IMR-90 (cell line): Measurements from ENCODE around the gene NF2. TPM values are rescaled to one million over a fixed set of nuclear protein-coding genes. Genes with fewer than 3 reads are reported as not detected.
A peak's percentile ranks its signal among the peaks of the same experiment; 100 is the strongest.

Experiments used
- ATAC-seq: fragments of 200-7000 bp; cut with Tn5 transposase; 2 replicates; pipeline ENCODE4 v1.9.1; 2020; ENCODE audit warnings: low read depth, mild to moderate bottlenecking, moderate library complexity
- BruUV-seq: library from RNA; stranded (reverse); fragments of 400-500 nt; replicated peaks from 2 replicates; lab custom pipeline; 2021; lab: Mats Ljungman, UMichigan
- CTCF ChIA-PET: fragments of 300-600 bp; formaldehyde crosslinking; extraction: SDS; loops from one replicate; lab custom pipeline; 2021; ENCODE audit warnings: antibody characterized with exemption; lab: Yijun Ruan, JAX
- POLR2A ChIA-PET: fragments of 300-600 bp; sonication (Branson Sonifier 250); formaldehyde crosslinking; loops from one replicate; lab custom pipeline; 2022; ENCODE audit warnings: antibody characterized with exemption; ENCODE audit not compliant: unreplicated experiment; lab: Charles Lee
- DNase-seq: peaks from one replicate; pipeline ENCODE4 v3.0.0; 2013
- H2AFZ ChIP-seq: replicated peaks from 2 replicates; pipeline ENCODE3; 2013; ENCODE audit warnings: low read length, mild to moderate bottlenecking; ENCODE audit not compliant: poor library complexity
- H2AK5ac ChIP-seq: 2 replicates; pipeline ENCODE4 v1.6.1; 2013; ENCODE audit warnings: low read depth, low read length, inconsistent platforms
- H2AK9ac ChIP-seq: replicated peaks from 2 replicates; pipeline ENCODE3; 2013; ENCODE audit warnings: mild to moderate bottlenecking, low read depth, low read length, moderate library complexity; ENCODE audit not compliant: poor library complexity
- H2BK120ac ChIP-seq: 2 replicates; pipeline ENCODE4 v1.6.1; 2013; ENCODE audit warnings: low read depth, low read length, inconsistent platforms
- H2BK15ac ChIP-seq: 3 replicates; pipeline ENCODE4 v1.6.1; 2013; ENCODE audit warnings: low read depth, low read length, inconsistent platforms
- H2BK20ac ChIP-seq: 2 replicates; pipeline ENCODE4 v1.6.1; 2013; ENCODE audit warnings: low read depth, mild to moderate bottlenecking, inconsistent platforms, low read length, moderate library complexity
- H2BK5ac ChIP-seq: 2 replicates; pipeline ENCODE4 v1.6.1; 2013; ENCODE audit warnings: mild to moderate bottlenecking, low read depth, low read length, inconsistent platforms; ENCODE audit not compliant: poor library complexity, severe bottlenecking
- H3K14ac ChIP-seq: replicated peaks from 2 replicates; pipeline ENCODE4 v1.6.1; 2013; ENCODE audit warnings: low read depth, low read length, inconsistent platforms
- H3K18ac ChIP-seq: 2 replicates; pipeline ENCODE4 v1.6.1; 2013; ENCODE audit warnings: low read depth, low read length, control low read depth
- H3K23ac ChIP-seq: 2 replicates; pipeline ENCODE4 v1.6.1; 2013; ENCODE audit warnings: low read depth, low read length, inconsistent platforms
- H3K27ac ChIP-seq: 2 replicates; pipeline ENCODE4 v1.5.1; 2013; ENCODE audit warnings: mild to moderate bottlenecking, control low read depth, low read length; ENCODE audit not compliant: insufficient read depth
- H3K27me3 ChIP-seq: 2 replicates; pipeline ENCODE4 v1.6.1; 2013; ENCODE audit warnings: low read length; ENCODE audit not compliant: control insufficient read depth, insufficient read depth
- H3K36me3 ChIP-seq: 2 replicates; pipeline ENCODE4 v1.6.1; 2013; ENCODE audit warnings: low read length, mixed read lengths; ENCODE audit not compliant: control insufficient read depth, insufficient read depth
- H3K4ac ChIP-seq: 2 replicates; pipeline ENCODE4 v1.6.1; 2013; ENCODE audit warnings: low read depth, low read length, inconsistent platforms
- H3K4me1 ChIP-seq: 2 replicates; pipeline ENCODE4 v1.6.1; 2013; ENCODE audit warnings: low read length, mixed read lengths; ENCODE audit not compliant: control insufficient read depth, insufficient read depth
- H3K4me2 ChIP-seq: 2 replicates; pipeline ENCODE4 v1.6.1; 2013; ENCODE audit warnings: low read depth, mild to moderate bottlenecking, control low read depth, low read length, moderate library complexity
- H3K4me3 ChIP-seq: 2 replicates; pipeline ENCODE4 v1.5.1; 2013; ENCODE audit warnings: low read depth, mild to moderate bottlenecking, control low read depth, low read length, moderate library complexity; ENCODE audit not compliant: insufficient read depth
- H3K56ac ChIP-seq: 2 replicates; pipeline ENCODE4 v1.6.1; 2013; ENCODE audit warnings: low read length, inconsistent platforms; ENCODE audit not compliant: insufficient read depth; ENCODE audit errors: extremely low read depth
- H3K79me1 ChIP-seq, 2 experiments: 2 replicates each; pipeline ENCODE4 v1.6.1; 2013; ENCODE audit warnings: low read length in 2 of 2, inconsistent platforms in 1 of 2, low read depth in 1 of 2
- H3K9ac ChIP-seq: 2 replicates; pipeline ENCODE4 v1.6.1; 2013; ENCODE audit warnings: low read depth, low read length, control low read depth
- H3K9me1 ChIP-seq: 2 replicates; pipeline ENCODE4 v1.6.1; 2013; ENCODE audit warnings: low read length, inconsistent platforms; ENCODE audit not compliant: insufficient read depth
- H3K9me3 ChIP-seq: 2 replicates; pipeline ENCODE4 v1.6.1; 2013; ENCODE audit warnings: low read length; ENCODE audit not compliant: control insufficient read depth, insufficient read depth
- H4K20me1 ChIP-seq: 2 replicates; pipeline ENCODE4 v1.6.1; 2013; ENCODE audit warnings: low read length, inconsistent platforms; ENCODE audit not compliant: insufficient read depth
- H4K5ac ChIP-seq: 2 replicates; pipeline ENCODE4 v1.6.1; 2013; ENCODE audit warnings: mild to moderate bottlenecking, low read depth, low read length, control low read depth
- H4K8ac ChIP-seq, 2 experiments: 2 replicates each; pipeline ENCODE4 v1.6.1; 2013; ENCODE audit warnings: low read depth in 2 of 2, low read length in 2 of 2, control low read depth in 1 of 2, inconsistent platforms in 1 of 2
- H4K91ac ChIP-seq: 2 replicates; pipeline ENCODE4 v1.6.1; 2013; ENCODE audit warnings: low read depth, low read length, inconsistent platforms; ENCODE audit not compliant: insufficient read depth
- MAFK ChIP-seq: IDR thresholded peaks from 2 replicates; pipeline ENCODE4 v1.6.1; 2012; ENCODE audit warnings: low read depth, low read length, improper control_type of control experiment
- MXI1 ChIP-seq: IDR thresholded peaks from 2 replicates; pipeline ENCODE4 v1.6.1; 2012; ENCODE audit warnings: low read depth, mild to moderate bottlenecking, low read length, moderate library complexity, borderline replicate concordance
- RAD21 ChIP-seq: IDR thresholded peaks from 2 replicates; pipeline ENCODE4 v1.6.1; 2012; ENCODE audit warnings: low read length, improper control_type of control experiment
- SMC3 ChIP-seq: fragments of 150-350 bp; IDR thresholded peaks from 2 replicates; pipeline ENCODE4 v1.6.1; 2016; ENCODE audit warnings: low read depth, mild to moderate bottlenecking, antibody characterized with exemption, low read length, moderate library complexity
- WGBS, 2 experiments: methylation state at CpG; one replicate each; pipeline versions ENCODE4 v1.1.5 to v1.1.7; 2013; ENCODE audit warnings: missing lambda C conversion rate in 2 of 2; ENCODE audit not compliant: insufficient read length in 1 of 2; ENCODE audit errors: extremely low coverage in 2 of 2; 5-methylcytosine and 5-hydroxymethylcytosine counted together
- dilution Hi-C: fragments of 300-500 bp; cut with HindIII; formaldehyde crosslinking; loops from one replicate; pipeline ENCODE4 v1.14.3; 2018; ENCODE audit warnings: low sequenced_read_pairs; ENCODE audit not compliant: unreplicated experiment
- in situ Hi-C: fragments of 300-500 bp; cut with MboI; formaldehyde crosslinking; loops from 3 replicates; pipeline ENCODE4 v1.14.3; 2019; ENCODE audit warnings: low sequenced_read_pairs, inconsistent platforms, mixed read lengths
- intact Hi-C: fragments of 100-400 bp; cut with micrococcal nuclease; formaldehyde crosslinking; loops from 2 replicates; pipeline ENCODE4 v1.10.0; 2022
- polyA plus RNA-seq, 3 experiments: library from polyadenylated mRNA; depleted of rRNA; stranded (reverse); fragments of >200 nt; gene quantifications; 2 replicates each; pipeline ENCODE4 v1.2.3, GENCODE V29; 2012; ENCODE audit warnings: low replicate concordance in 1 of 3
- total RNA-seq: library from RNA; depleted of rRNA; stranded (reverse); fragments of >200 nt; gene quantifications from 2 replicates; pipeline ENCODE4 v1.2.3, GENCODE V29; 2012
- TF ChIP-seq, protein P1 (sequence below): conservative IDR thresholded peaks from 2 replicates; pipeline ENCODE4 v1.5.1; 2012; ENCODE audit warnings: mild to moderate bottlenecking, low read depth, low read length, improper control_type of control experiment

Gene NF2
- total and polyA plus RNA-seq, 2 of the 4 experiments (the other 2 are of a cell fraction) = 59.0 to 151 TPM

DNA sequence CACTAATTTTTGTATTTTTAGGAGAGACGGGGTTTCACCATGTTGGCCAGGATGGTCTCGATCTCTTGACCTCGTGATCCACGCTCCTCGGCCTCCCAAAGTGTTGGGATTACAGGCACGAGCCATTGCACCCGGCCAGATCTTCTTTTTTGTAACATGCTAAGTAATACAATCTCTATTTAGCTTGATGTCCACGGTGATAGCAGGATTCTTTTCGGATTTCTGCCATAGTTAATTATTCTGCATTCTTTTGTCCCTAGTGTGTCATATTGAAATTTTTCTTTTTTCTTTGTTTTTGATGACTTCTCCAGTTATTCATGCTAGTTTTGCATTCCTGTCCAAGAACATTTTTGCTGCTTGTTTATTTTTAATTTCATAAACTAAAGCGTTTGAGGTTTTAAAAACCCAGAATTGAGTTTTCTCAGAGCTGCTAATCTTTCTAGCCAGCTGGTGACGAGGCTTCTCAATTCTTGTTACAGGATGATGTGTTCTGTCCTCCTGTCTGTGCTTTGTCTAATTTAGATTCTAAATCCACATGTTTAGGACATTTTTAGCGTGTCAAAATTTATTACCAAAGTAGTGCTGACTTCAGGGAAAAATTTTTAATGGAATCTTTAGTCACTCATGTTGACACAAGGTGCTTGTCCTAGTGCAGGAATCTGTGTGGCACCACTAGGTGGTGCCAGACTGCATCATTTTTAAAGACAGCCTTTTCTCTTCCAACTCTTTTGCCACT, 21.8 kb downstream of the NF2 start:
- Histone ChIP-seq H2BK120ac (peak overlapping the region; percentile 98), H3K4me3 (no peak overlapping the region), H3K23ac (peak overlapping the region; percentile 31; the same call in 1 of the 2 replicates), H3K9ac (peak overlapping the region; percentile 60), H3K27me3 (no peaks in the 10 kb centered on the region), H4K5ac (peak overlapping the region; percentile 77), H3K18ac (peak overlapping the region; percentile 77), H2BK5ac (peak overlapping the region; percentile 100), H2AFZ (no peak overlapping the region), H3K4ac (peak overlapping the region; percentile 70), H3K9me1 (peaks cover 26% of the 10 kb centered on the region), H3K14ac (0 out of 2 replicates have a peak overlapping the region, but pooled peaks have one; percentile 10), H3K27ac (peak overlapping the region; percentile 92), H3K56ac (peak overlapping the region; percentile 73), H3K4me2 (peak overlapping the region; percentile 83; the same call in 1 of the 2 replicates), H2AK5ac (peak overlapping the region; percentile 77), H3K4me1 (peaks cover 35% of the 10 kb centered on the region), H3K79me1 (peaks cover 37 to 79% of the 10 kb centered on the region in 2 experiments), H4K8ac (peak overlapping the region; percentile 43 to 83; a peak in 3 of 4 replicates), H3K9me3 (no peaks in the 10 kb centered on the region), H3K36me3 (no peaks in the 10 kb centered on the region), H4K20me1 (no peaks in the 10 kb centered on the region), H4K91ac (peak overlapping the region; percentile 63), H2BK20ac (peak overlapping the region; percentile 38; the same call in 1 of the 2 replicates), H2BK15ac (peak overlapping the region; percentile 71; the same call in 2 of the 3 replicates), H2AK9ac (no peak overlapping the region)
- dilution Hi-C loops = no loop called here
- TF ChIP-seq MAFK = peak; percentile 75
- peak; percentile 52 for TF ChIP-seq SMC3
- TF ChIP-seq, protein P1, sequence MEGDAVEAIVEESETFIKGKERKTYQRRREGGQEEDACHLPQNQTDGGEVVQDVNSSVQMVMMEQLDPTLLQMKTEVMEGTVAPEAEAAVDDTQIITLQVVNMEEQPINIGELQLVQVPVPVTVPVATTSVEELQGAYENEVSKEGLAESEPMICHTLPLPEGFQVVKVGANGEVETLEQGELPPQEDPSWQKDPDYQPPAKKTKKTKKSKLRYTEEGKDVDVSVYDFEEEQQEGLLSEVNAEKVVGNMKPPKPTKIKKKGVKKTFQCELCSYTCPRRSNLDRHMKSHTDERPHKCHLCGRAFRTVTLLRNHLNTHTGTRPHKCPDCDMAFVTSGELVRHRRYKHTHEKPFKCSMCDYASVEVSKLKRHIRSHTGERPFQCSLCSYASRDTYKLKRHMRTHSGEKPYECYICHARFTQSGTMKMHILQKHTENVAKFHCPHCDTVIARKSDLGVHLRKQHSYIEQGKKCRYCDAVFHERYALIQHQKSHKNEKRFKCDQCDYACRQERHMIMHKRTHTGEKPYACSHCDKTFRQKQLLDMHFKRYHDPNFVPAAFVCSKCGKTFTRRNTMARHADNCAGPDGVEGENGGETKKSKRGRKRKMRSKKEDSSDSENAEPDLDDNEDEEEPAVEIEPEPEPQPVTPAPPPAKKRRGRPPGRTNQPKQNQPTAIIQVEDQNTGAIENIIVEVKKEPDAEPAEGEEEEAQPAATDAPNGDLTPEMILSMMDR = peak; percentile 86
- no peak for TF ChIP-seq MXI1
- TF ChIP-seq RAD21 = peak; percentile 62
- ATAC-seq = peak; percentile 31
- intact Hi-C loops = loop anchor here (5.0 kb wide), 2 partner anchors 33 to 73 kb away; partner anchors contain the start of gene THOC5
- ChIA-PET CTCF (interaction anchor here (0.6 to 2.2 kb wide), 9 partner anchors 10 to 463 kb away, joined by 3 to 13 read pairs (median 4); partner anchors contain the start of gene THOC5), POLR2A (no interaction called here)
- BruUV-seq = no TSS peak
- WGBS, 2 experiments = 80% methylated on average over 2 of the region's 12 CpGs; no CpG with 5 or more reads in 1 of the 2 experiments
- in situ Hi-C loops = no loop called here
- DNase-seq = peak; percentile 85
